Nephron (organoid): ENCODE results near the gene SCNN1G.

Experiments used
- H3K27ac Mint-ChIP-seq, 3 experiments: 2 replicates each; pipeline ENCODE4 v1.8.0; 2020; ENCODE audit warnings: mixed read lengths in 3 of 3, mild to moderate bottlenecking in 2 of 3, moderate library complexity in 1 of 3
- H3K27me3 Mint-ChIP-seq: 2 replicates; pipeline ENCODE4 v1.8.0; 2021; ENCODE audit warnings: low read depth, mild to moderate bottlenecking, moderate library complexity, mixed read lengths
- H3K36me3 Mint-ChIP-seq: 2 replicates; pipeline ENCODE4 v1.8.0; 2020; ENCODE audit warnings: low read depth, mixed read lengths
- H3K4me1 Mint-ChIP-seq: 2 replicates; pipeline ENCODE4 v1.8.0; 2020; ENCODE audit warnings: mixed read lengths
- H3K4me3 Mint-ChIP-seq, 3 experiments: 2 replicates each; pipeline ENCODE4 v1.8.0; 2020; ENCODE audit warnings: mild to moderate bottlenecking in 3 of 3, mixed read lengths in 3 of 3, moderate library complexity in 2 of 3
- H3K9me3 Mint-ChIP-seq: 2 replicates; pipeline ENCODE4 v1.8.0; 2020; ENCODE audit warnings: mixed read lengths
- TF ChIP-seq, protein P1 (sequence below), 3 experiments: fragments of 200-600 bp; sonication (generic); IDR thresholded peaks; one replicate each; pipeline ENCODE4 v1.5.0; 2021; ENCODE audit warnings: antibody characterized with exemption in 3 of 3; ENCODE audit not compliant: unreplicated experiment in 3 of 3

SCNN1G gene

DNA sequence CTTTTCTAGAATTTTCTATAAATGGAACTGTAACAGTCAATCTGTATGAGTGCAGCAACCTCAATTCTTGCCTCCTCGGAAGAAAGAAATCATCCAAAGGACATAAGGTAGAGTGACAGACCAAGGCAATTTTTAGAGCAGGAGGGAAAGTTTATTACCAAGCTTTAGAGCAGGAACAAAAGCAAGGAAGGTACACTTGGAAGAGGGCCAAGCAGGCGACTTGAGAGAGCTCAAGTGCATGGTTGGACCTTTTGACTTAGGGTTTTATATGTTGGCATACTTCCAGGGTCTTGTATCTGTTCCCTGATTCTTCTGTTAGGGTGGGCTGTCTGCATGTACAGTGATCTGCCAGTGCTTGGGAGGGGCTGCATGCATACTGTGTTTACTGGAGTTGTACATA, 50.3 kb downstream of the SCNN1G start:
- no peaks in the 10 kb centered on the region for H3K9me3 Mint-ChIP-seq

DNA sequence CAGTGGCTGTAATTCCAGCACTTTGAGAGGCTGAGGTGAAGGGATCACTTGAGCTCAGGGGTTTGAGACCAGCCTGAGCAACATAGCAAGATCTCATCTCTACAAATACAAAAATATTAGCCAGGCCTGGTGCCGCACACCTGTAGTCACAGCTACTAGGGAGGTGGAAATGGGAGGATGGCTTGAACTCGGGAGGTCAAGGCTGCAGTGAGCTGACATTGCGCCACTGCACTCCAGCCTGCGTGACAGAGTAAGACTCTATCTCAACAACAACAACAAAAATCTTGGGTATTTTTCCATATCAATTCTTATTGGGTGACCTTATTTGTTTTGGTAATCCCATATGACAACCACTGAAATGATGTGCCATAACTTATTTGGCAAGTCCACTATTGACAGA, 52.6 kb downstream of the SCNN1G start:
- no peaks in the 10 kb centered on the region for H3K36me3 Mint-ChIP-seq
- peaks cover 7% of the 10 kb centered on the region for H3K27me3 Mint-ChIP-seq
- TF ChIP-seq, protein P1, sequence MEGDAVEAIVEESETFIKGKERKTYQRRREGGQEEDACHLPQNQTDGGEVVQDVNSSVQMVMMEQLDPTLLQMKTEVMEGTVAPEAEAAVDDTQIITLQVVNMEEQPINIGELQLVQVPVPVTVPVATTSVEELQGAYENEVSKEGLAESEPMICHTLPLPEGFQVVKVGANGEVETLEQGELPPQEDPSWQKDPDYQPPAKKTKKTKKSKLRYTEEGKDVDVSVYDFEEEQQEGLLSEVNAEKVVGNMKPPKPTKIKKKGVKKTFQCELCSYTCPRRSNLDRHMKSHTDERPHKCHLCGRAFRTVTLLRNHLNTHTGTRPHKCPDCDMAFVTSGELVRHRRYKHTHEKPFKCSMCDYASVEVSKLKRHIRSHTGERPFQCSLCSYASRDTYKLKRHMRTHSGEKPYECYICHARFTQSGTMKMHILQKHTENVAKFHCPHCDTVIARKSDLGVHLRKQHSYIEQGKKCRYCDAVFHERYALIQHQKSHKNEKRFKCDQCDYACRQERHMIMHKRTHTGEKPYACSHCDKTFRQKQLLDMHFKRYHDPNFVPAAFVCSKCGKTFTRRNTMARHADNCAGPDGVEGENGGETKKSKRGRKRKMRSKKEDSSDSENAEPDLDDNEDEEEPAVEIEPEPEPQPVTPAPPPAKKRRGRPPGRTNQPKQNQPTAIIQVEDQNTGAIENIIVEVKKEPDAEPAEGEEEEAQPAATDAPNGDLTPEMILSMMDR (IDR thresholded peaks at IDR 0.05; ENCODE audit: unreplicated experiment in 3 of 3) = no peak
- no peaks in the 10 kb centered on the region for H3K9me3 Mint-ChIP-seq
- H3K4me3 Mint-ChIP-seq = no peak overlapping the region
- H3K27ac Mint-ChIP-seq = no peak overlapping the region
- no peaks in the 10 kb centered on the region for H3K4me1 Mint-ChIP-seq

More for the DNA sequence above, 50.3 kb downstream of the SCNN1G start:
- Mint-ChIP-seq H3K27ac (no peak overlapping the region), H3K27me3 (peaks cover 7% of the 10 kb centered on the region), H3K4me1 (no peaks in the 10 kb centered on the region), H3K4me3 (no peak overlapping the region), H3K36me3 (no peaks in the 10 kb centered on the region)
- TF ChIP-seq, protein P1 (IDR thresholded peaks at IDR 0.05; ENCODE audit: unreplicated experiment in 3 of 3) = no peak

DNA sequence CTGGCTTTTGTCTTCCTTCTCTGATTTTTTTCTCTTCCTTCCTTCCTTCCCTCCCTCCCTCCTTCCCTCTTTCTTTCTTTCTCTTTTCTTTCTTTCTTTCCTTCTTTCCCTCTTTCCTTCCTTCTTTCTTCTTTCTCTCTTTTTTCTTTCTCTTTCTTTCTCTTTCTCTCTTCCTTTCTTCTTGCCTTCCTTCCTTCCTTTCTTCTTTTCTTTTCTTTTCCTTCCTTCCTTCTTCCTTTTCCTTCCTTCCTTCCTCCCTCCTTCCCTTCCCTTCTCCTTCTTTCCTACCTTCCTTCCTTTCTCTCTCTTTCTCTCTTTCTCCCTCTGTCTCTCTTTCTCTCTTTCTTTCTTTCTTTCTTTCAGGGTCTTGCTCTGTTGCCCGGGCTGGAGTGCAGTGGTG, 54.4 kb downstream of the SCNN1G start:
- Mint-ChIP-seq H3K9me3 (no peaks in the 10 kb centered on the region), H3K27ac (no peak overlapping the region), H3K27me3 (peaks cover 1% of the 10 kb centered on the region), H3K4me3 (no peak overlapping the region), H3K4me1 (no peaks in the 10 kb centered on the region), H3K36me3 (no peaks in the 10 kb centered on the region)
- TF ChIP-seq, protein P1 (IDR thresholded peaks at IDR 0.05; ENCODE audit: unreplicated experiment in 3 of 3) = no peak

DNA sequence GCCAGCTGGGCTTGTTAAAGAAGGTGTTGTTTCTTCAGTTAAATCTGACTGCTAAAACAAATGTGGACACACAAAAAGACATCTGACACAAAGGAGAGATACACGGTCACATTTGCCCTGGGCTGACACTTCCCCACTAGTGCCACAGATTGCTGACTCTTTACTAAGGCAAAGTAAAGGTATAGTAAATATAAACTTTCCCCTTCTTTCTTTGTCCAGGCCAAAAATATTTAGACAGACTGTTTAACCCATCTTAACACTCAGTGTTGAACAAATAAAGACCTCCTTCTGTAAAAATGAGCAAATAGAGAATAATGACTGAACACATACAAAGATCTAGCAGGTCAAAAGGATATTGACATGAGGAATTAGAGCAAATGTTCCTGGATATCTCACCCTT, 58.4 kb downstream of the SCNN1G start:
- TF ChIP-seq, protein P1 (IDR thresholded peaks at IDR 0.05; ENCODE audit: unreplicated experiment in 3 of 3) = no peak
- no peak overlapping the region for H3K4me3 Mint-ChIP-seq
- no peaks in the 10 kb centered on the region for H3K9me3 Mint-ChIP-seq
- no peaks in the 10 kb centered on the region for H3K36me3 Mint-ChIP-seq
- no peak overlapping the region for H3K27ac Mint-ChIP-seq
- H3K4me1 Mint-ChIP-seq = no peaks in the 10 kb centered on the region
- no peaks in the 10 kb centered on the region for H3K27me3 Mint-ChIP-seq

DNA sequence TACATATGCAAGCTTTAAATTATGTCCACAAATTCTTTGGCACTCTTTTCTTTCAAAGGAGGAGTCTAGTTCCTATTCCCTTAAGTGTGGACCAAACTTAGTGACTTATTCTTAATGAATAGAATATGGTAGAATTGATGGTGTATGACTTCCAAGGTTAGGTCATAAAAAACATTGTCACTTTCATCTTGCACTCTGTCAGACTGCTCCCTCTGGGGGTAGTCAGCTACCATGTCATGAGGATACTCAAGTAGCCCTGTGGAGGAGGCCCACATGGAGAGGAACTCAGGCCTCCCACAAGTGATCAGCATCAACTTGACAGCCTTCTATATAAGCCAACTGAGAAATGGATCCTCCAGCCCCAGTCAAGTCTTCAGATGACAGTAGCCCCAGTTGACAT, 61.6 kb downstream of the SCNN1G start:
- Mint-ChIP-seq H3K4me1 (no peaks in the 10 kb centered on the region), H3K27ac (no peak overlapping the region), H3K4me3 (no peak overlapping the region), H3K27me3 (no peaks in the 10 kb centered on the region), H3K9me3 (no peaks in the 10 kb centered on the region), H3K36me3 (no peaks in the 10 kb centered on the region)
- TF ChIP-seq, protein P1 (IDR thresholded peaks at IDR 0.05; ENCODE audit: unreplicated experiment in 3 of 3) = no peak

DNA sequence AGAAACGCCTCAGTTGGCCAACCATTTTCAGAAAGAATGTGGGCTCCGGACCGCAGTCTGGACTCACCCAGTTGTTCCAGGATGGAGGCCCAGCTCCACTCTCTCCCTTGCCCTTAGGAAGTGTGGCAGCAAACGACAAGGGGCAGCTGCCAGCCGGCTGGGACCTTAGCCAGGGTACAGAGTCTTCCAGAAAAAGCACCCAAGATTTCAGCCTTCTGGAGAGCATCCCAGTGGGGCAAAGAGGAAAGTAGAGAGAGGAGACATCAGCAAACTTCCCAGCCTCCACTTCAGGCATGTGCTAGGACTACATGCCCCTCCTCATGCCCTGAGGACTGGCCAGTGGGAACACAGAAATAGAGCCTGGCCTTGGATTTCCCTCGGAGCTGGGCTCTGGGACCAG, 62.7 kb downstream of the SCNN1G start:
- no peak overlapping the region for H3K27ac Mint-ChIP-seq
- H3K4me3 Mint-ChIP-seq = no peak overlapping the region
- no peaks in the 10 kb centered on the region for H3K4me1 Mint-ChIP-seq
- no peaks in the 10 kb centered on the region for H3K27me3 Mint-ChIP-seq
- TF ChIP-seq, protein P1 (IDR thresholded peaks at IDR 0.05; ENCODE audit: unreplicated experiment in 3 of 3) = no peak
- H3K9me3 Mint-ChIP-seq = no peaks in the 10 kb centered on the region
- H3K36me3 Mint-ChIP-seq = no peaks in the 10 kb centered on the region
